C4-2B (cell line): Measurements from ENCODE around the gene SLC16A11.

Experiments used
- H3K27ac ChIP-seq: fragments of 450-650 bp; 2 replicates; pipeline ENCODE4 v1.5.1; 2017
- ZFX ChIP-seq: fragments of 450-650 bp; IDR thresholded peaks from 2 replicates; pipeline ENCODE4 v1.6.1; 2017
- TF ChIP-seq, protein P1 (sequence below): fragments of 450-650 bp; conservative IDR thresholded peaks from 2 replicates; pipeline ENCODE4 v1.5.1; 2017; ENCODE audit warnings: mild to moderate bottlenecking

Gene SLC16A11

DNA sequence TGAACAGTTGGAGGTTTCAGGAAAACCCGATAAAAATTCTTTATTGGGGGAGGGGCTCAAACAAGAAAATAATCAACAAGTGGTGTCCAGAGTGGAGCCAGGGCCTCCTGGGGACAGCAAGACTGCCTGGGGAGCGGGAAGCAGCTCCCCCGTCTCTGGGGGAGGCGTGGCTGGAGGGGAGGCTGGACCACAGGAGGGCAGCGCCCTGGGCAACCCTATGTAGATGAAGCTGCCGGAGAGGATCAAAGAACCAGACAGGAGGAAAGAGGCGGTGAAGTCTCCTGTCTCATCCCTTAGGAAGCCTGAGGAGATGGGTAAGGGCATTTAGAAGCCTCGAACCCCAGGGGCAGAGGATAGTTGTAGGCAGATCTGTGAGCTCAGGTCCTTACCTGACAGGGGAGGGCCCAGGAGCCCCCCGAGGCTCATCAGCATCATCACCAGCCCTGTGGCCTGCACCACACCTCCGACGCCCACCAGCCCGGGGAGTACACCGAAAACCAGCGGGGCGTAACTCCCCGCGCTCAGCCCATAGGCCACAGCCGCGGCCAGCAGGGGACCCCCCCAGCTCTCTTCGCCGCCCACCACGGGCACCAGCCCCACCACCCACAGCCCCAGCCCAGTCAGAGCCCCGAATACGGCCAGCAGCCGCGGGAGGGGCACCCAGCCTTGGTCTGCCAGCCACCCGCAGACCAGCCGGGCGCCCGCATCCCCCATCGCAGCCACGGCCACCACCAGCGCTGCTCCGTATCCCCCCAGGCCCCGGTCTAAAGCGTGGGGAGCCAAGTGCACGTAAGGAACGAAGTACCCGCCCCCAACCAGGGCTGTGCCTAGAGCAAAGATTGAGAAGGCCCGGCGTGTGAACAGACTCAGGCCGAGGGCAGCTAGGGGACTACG is 2.0 kb downstream of the SLC16A11 start:
- no peak overlapping the region for H3K27ac ChIP-seq
- no peak for TF ChIP-seq ZFX
- TF ChIP-seq, protein P1, sequence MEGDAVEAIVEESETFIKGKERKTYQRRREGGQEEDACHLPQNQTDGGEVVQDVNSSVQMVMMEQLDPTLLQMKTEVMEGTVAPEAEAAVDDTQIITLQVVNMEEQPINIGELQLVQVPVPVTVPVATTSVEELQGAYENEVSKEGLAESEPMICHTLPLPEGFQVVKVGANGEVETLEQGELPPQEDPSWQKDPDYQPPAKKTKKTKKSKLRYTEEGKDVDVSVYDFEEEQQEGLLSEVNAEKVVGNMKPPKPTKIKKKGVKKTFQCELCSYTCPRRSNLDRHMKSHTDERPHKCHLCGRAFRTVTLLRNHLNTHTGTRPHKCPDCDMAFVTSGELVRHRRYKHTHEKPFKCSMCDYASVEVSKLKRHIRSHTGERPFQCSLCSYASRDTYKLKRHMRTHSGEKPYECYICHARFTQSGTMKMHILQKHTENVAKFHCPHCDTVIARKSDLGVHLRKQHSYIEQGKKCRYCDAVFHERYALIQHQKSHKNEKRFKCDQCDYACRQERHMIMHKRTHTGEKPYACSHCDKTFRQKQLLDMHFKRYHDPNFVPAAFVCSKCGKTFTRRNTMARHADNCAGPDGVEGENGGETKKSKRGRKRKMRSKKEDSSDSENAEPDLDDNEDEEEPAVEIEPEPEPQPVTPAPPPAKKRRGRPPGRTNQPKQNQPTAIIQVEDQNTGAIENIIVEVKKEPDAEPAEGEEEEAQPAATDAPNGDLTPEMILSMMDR, result no peak

DNA sequence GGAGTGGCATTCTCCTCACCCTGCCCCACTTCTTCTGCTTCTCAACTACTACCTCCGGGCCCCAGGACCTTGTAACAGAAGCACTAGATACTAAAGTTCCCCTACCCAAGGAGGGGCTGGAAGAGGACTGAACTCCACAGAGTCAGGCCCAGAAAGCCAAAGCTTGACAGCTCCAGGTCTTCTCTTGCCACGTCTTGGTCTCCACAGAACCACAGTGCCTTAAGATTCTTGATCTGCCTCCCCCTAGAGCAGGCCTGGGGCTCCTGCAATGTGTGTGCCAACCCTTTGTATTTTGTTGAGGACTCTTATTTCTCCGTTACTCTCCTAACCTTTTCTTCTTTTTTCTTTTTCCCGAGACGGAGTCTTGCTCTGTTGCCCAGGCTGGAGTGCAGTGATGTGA is 4.1 kb downstream of the SLC16A11 start:
- H3K27ac ChIP-seq, result no peak overlapping the region
- TF ChIP-seq ZFX, result no peak
- TF ChIP-seq, protein P1, result no peak

GRCh38 chr17:7038025-7038862 is 5.6 kb downstream of the SLC16A11 start:
- H3K27ac ChIP-seq, result no peak overlapping the region
- TF ChIP-seq ZFX, result no peak

DNA sequence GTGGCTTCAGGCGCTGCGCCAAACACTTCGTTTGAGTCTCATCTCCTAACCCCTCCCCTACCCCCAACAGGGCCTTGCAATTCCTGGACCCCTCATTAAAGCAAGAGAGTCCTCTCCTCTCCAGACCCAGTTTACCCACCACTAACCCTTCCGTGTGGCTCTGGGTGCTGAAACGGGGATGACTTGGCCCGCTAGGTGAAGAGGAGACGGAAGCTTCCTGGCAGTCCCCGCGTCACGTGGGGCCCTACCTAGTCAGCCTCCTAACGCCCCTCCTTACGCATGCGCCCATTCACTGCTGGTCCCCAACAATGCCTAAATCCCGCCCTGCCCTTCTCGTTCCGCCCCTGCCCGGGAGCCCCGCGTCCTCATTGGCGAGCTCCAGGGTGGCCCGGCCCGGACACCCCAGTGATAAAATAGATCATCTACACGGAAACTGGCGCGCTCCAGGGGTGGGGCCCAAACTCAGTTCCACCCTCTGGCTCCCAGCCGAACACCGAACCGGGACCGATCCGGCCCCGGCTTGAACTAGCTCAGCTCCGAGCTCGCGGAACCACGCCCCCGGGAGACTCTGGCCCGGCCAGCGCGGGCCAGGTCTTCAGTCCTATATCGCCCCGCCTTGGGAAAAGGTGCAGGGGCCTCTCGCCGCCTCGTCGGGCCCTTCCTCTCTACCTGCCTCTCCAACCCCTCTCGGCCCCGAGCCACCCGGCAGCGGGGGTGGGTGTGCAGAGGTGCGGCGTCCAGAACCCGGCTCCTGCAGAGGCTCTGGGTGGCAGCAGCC is 8.1 kb downstream of the SLC16A11 start, which contains the start of gene SLC16A13:
SLC16A13 (plus strand) TSS at position 425 of the 778 bp plus-strand sequence. CDS start 368 bp downstream, outside the sequence.
- H3K27ac ChIP-seq, result peak within 1 kb of the TSS; percentile 70
- TF ChIP-seq ZFX, result no peak
- TF ChIP-seq, protein P1, result no peak

DNA sequence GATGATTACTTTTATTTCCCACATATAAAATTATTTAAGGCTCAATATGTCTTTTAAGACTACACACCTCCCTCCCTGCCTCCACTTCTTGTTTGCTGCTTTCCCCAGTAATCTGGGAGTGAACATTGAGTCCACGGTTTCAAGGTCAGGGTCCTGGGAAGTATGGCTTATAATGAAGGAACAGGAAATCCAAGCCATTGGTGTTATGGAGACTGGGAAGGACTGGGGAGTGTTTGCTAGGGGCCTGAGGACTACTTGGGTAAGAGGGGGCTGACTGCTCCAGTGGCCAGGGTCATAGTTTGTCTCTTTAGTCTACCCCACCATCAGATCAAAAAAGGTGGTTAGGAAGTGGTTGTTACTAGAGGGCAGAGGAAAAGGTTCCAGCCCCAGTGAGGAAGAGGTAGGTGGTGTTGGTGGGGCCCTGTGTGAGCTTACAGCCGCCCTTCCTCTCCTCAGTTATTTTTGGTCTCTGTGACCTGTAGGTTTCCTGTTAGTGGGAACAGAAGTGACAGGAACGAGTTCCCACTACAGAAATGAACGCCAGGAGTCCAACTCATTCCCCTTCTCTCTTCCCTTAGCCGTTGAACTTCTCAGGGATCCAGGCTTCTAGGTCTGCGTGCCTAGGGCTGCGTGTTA is 8.8 kb downstream of the SLC16A11 start:
- peak overlapping the region; percentile 70 for H3K27ac ChIP-seq
- TF ChIP-seq, protein P1, result no peak
- TF ChIP-seq ZFX, result no peak

DNA sequence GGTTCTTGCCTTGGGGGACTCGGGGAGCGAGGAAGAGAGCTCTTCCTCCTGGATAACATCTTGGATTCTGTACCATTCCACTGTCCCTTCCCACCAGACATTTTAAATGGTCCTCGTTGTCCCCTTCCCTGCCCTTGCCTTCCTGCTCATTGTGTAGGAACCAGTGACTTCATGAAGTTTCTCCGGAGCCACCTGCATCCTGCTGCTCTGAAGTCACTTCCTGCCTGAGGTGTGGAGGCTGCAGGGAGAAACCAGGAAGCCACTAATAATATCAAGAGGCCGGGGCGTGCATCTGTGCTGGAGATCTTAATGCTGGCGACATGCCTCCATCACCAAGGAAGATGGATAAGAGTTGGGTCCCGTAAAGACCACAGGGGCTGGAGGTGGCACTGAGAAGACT is 14.2 kb downstream of the SLC16A11 start:
- no peak overlapping the region for H3K27ac ChIP-seq
- TF ChIP-seq ZFX, result no peak
- TF ChIP-seq, protein P1, result no peak

DNA sequence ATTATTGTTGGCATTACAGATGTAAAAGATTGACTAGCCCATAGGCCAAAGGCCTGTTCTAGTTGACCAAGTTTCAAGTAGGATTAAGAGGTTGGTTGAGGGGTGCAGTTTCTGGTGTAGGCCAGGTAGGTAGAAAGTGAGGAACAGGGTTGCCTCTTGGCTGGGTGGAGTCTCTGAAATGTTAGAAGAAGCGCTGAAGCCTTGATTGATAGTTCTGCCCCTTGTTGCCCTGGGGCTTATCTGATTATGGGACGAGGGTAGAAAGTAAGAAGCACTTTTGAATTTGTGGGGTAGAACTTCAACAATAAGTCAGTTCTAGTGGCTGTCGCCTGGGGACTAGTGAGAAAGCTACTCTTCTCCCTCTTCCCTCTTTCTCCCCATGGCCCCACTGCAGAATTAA is 14.8 kb downstream of the SLC16A11 start:
- H3K27ac ChIP-seq, result no peak overlapping the region
- TF ChIP-seq, protein P1, result no peak
- no peak for TF ChIP-seq ZFX
